HFF-Myc (cell line): ENCODE measurements around the gene SLC36A3.

Source experiments
- DNase-seq: peaks from one replicate; pipeline ENCODE4 v3.0.0-alpha.2; 2011; ENCODE audit warnings: low read depth; ENCODE audit errors: extremely low read depth
- H3K4me3 ChIP-seq: replicated peaks from 2 replicates; pipeline ENCODE4 v1.5.1; 2011; ENCODE audit warnings: low read depth, mild to moderate bottlenecking, control low read depth, low read length
- TF ChIP-seq, protein P1 (sequence below): IDR thresholded peaks from 2 replicates; pipeline ENCODE4 v1.5.1; 2012; ENCODE audit warnings: mild to moderate bottlenecking, low read depth, low read length, control low read depth; ENCODE audit errors: missing control alignments

Gene SLC36A3

DNA sequence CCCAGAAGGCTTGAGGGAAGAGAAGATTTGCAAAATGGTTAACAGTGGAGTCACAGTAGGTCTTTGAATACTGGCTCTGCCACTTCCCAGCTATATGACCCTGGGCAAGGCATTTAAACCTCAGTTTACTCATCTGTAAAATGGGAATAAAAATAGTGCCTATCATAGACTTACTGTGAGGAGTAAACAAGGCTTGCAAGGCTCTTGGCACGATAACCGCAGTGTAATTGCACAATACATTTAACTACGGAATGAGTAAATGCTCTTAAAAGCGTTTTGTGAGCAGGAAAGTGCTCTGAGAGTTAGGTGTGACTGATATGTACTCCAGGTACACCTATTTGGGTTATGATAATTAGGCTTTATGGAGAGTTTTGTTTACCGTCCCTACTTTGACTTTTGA lies 8.4 kb downstream of the SLC36A3 start:
- TF ChIP-seq, protein P1, sequence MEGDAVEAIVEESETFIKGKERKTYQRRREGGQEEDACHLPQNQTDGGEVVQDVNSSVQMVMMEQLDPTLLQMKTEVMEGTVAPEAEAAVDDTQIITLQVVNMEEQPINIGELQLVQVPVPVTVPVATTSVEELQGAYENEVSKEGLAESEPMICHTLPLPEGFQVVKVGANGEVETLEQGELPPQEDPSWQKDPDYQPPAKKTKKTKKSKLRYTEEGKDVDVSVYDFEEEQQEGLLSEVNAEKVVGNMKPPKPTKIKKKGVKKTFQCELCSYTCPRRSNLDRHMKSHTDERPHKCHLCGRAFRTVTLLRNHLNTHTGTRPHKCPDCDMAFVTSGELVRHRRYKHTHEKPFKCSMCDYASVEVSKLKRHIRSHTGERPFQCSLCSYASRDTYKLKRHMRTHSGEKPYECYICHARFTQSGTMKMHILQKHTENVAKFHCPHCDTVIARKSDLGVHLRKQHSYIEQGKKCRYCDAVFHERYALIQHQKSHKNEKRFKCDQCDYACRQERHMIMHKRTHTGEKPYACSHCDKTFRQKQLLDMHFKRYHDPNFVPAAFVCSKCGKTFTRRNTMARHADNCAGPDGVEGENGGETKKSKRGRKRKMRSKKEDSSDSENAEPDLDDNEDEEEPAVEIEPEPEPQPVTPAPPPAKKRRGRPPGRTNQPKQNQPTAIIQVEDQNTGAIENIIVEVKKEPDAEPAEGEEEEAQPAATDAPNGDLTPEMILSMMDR: no peak
- no peak for DNase-seq
- H3K4me3 ChIP-seq: no peak overlapping the region

DNA sequence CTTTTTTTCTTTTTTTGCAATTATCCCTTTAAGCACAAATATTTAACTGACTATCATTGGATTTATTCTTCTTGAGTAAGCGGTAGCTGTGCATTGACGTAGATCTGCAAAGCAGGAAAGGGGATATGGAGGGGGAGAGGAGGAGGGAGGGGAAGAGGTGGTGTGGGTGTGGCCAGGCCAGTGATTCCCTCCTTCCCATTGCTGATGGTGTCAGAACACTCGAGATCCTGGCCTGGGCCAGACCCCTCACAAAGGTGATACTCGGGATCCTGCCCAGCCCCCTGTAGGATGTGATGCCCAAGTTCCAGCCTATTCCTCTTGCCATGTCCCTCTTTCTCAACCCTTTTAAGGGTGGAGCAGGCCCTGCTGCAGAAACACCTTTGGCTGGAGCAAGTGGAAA lies 9.9 kb downstream of the SLC36A3 start:
- DNase-seq: no peak
- H3K4me3 ChIP-seq: no peak overlapping the region
- TF ChIP-seq, protein P1: no peak

DNA sequence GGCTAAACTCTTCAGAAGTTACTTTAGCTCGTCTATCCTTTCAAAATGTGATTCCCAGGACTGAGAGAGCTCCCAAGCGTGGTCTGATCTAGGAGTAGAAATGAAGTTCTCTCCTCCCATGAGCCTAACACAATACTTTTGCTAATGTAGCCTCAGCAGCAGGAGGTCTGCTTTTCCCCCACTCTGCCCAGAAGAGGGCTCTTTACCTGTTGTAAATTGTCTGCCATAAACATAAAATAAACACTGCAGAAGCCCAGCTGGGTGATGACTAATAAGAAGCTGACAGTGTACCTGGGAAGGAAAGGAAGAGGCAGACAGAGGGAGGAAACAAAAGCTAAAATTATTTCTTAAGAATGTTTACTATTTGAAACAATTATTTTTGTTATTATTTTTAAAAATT lies 15.4 kb downstream of the SLC36A3 start:
- H3K4me3 ChIP-seq: no peak overlapping the region
- TF ChIP-seq, protein P1: no peak
- no peak for DNase-seq

DNA sequence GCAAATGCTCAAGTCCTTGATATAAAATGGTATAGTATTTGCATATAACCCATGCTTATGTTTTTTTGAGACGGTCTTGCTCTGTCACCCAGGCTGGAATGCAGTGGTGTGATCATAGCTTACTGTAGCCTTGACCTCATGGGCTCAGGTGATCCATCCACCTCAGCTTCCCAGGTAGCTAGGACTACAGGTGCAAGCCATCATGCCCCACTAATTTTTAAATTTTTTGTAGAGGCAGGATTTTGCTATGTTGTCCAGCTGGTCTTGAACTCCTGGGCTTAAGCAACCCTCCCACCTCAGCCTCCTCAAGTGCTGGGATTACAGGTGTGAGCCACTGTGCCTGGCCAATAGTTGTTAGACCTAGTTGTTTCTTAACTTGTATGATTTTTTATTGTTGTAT lies 17.3 kb downstream of the SLC36A3 start:
- no peak overlapping the region for H3K4me3 ChIP-seq
- DNase-seq: no peak
- TF ChIP-seq, protein P1: no peak

GRCh38 chr5:151285683-151286082 lies 17.9 kb downstream of the SLC36A3 start:
- H3K4me3 ChIP-seq: no peak overlapping the region
- DNase-seq: no peak
- TF ChIP-seq, protein P1: no peak

GRCh38 chr5:151284392-151284967 lies 19.1 kb downstream of the SLC36A3 start:
- TF ChIP-seq, protein P1: peak; percentile 38
- H3K4me3 ChIP-seq: no peak overlapping the region
- DNase-seq: no peak
